IPS-11a (cell line): ENCODE data around the gene HAGHL.

Experiments
- H3K4me3 ChIP-seq: one replicate; pipeline ENCODE4 v1.5.1; 2013; ENCODE audit warnings: low read depth, low read length, control low read depth

Gene HAGHL

DNA sequence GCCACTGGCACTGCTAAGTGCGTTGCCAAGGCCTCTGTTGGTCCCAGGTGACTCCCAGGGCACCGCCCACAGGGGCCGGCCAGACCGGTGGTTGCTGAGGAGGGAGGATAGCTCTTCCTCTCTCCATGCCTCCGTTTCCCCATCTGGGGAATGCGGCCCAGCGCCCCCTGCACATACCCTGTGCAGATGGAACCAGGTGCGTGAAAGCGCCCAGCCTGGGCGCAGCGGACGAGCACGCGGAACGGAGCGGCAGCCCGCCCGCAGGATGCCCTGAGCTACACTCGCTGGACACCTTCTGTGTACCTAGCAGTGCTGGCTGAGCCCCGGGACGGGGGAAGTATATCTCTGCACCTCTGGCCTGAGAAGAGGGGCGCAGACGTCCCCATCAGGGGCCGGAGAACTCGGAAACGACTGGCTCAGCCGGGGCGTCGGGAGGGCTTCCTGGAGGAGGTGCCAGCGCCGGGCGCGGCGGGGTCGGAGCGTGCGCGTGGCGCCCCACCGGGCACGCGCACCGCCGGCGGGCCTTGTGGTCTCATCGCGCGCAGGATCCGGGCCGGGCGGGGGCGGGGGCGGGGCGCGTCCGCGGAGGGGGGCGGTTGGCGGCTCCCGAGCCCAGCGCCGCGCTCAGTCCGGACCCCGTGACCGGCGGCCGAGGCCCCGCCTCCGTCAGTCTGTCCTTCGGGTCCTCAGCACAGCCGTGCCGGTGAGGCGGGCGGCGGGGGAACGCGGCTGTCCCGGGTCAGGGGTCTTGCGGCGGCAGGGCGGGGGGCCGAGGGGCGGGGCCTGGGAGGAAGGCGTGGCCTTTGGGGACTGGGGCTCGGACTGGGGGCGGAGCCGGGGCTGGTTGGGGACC, at the start of gene HAGHL, which contains the start of gene CCDC78:
TSS of gene HAGHL (plus strand) at position 669 of the 853 bp plus-strand sequence. CDS start 404 bp downstream, outside the sequence.
TSS of gene CCDC78 (minus strand) at position 6 of the 853 bp plus-strand sequence. CDS start 76 bp downstream, outside the sequence.
- H3K4me3 ChIP-seq, result peak within 1 kb of the TSS; percentile 50

- no peak overlapping the region for H3K4me3 ChIP-seq
Measured at GRCh38 chr16:677316-678190, 49.4 kb upstream of the HAGHL start.

GRCh38 chr16:678209-678857, 48.6 kb upstream of the HAGHL start:
- H3K4me3 ChIP-seq, result no peak overlapping the region

- peak overlapping the region; percentile 24 for H3K4me3 ChIP-seq
Measured at GRCh38 chr16:678858-679813, 47.8 kb upstream of the HAGHL start.

- H3K4me3 ChIP-seq, result peak within 1 kb of the TSS; percentile 74
Measured at GRCh38 chr16:679814-680624, 46.9 kb upstream of the HAGHL start, which contains the start of gene STUB1. Gene STUB1, plus strand, starts transcription at chr16:680410. Its CDS starts 116 bp downstream, at chr16:680526.

DNA sequence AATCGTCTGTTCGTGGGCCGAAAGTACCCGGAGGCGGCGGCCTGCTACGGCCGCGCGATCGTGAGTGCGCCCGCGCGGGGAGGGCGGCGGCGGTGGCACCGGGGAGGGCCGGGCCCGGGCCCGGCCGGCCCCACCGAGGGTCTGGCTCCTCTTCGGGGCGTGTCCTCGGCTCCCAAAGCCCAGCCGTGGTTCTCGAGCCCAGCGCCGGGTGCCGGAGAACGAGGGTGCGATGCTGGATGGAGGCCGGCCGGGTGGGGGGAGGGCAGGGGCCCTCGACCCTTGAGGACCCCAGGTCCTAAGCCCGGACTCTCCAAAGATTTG, 46.3 kb upstream of the HAGHL start:
- H3K4me3 ChIP-seq, result peak overlapping the region; percentile 74

DNA sequence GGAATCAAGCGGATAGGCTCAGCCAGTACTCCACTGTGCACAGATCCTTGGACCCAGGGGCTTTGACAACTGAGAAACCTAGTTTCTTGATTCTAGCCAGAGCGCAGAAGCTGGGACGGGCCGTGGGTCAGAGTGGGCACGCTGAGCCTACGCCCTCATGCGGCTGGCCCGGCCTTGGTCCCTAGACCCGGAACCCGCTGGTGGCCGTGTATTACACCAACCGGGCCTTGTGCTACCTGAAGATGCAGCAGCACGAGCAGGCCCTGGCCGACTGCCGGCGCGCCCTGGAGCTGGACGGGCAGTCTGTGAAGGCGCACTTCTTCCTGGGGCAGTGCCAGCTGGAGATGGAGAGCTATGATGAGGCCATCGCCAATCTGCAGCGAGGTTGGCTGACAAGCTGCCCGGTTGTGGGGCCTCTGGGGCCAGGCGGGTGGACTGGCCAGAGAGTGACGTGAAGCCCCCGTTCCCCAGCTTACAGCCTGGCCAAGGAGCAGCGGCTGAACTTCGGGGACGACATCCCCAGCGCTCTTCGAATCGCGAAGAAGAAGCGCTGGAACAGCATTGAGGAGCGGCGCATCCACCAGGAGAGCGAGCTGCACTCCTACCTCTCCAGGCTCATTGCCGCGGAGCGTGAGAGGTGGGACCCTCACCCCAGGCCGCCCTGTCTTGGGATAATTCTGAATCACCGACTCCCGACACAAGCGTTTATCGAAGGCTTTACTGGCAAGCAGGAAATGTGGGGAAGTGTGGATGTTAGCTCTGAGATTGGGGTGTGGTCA, 45.8 kb upstream of the HAGHL start:
- peak overlapping the region; percentile 74 for H3K4me3 ChIP-seq

GRCh38 chr16:681746-682427, 45.0 kb upstream of the HAGHL start:
- H3K4me3 ChIP-seq, result no peak overlapping the region

- no peak overlapping the region for H3K4me3 ChIP-seq
Measured at GRCh38 chr16:682493-683395, 44.2 kb upstream of the HAGHL start.

DNA sequence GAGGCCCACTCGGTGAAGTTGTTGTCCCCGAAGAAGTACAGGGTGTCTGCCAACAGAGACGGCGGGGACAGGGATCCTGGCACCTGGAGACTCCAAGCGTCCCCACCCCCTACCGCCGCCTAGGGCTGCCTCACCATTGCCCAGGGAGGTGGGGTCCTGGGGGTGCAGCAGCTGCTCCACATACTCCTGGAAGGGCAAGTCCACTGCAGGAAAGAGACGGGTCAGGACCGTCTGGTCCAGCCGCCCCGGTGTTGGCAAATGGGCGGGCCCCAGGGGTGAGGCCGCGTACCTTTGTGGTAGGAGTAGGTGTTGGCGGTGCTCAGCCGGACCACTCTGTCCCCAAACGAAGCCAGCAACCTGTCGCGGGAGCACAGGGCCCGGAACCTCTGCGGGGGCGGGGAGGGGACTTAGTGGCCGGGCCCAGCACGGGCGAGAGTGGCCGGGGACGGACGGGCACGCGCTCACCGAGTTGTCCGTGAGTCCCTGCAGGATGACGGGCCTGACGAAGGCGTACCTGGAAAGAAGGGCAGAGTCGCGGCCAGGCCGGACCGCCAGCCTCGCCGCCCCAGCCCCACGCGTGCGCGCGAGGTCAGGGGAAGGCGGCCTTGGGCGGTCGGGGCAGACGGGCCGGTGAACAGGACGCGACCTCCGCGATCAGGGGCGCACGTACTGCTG, 43.4 kb upstream of the HAGHL start:
- peak overlapping the region; percentile 81 for H3K4me3 ChIP-seq

DNA sequence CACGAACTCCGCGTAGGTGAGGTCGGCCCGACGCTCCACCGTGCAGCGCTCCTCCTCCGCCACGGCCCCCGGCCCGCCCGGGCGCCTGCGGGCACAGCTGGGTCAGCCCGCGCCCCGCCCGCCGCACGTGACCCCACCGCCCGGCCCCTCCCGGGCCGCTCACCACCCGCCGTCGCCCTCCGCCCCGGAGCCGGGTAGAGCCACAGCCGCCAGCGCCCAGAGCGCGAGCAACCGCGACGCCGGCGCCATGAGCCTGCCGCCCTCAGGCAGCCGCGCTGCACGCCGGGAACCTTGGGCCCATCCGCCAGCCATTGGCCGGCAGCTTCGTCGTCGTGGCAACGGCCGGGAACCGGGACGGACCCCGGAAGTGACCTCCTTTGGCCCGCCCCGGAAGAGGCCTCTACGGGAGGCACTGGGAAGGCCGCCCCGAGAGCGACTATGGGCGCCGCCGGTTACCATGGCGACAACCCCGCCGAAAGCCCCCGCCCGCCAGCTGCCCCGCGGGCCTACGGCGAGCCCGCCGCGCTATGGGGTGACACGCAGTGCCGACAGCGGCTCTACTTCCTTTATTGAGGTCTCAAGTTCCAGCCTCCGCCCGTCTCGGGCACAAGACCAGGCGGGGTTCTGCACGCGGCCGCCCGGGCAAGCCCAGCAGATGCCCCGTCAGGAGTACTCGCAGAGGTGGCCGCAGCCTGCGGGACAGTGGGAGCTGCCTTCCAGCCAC, 42.7 kb upstream of the HAGHL start, which contains the start of gene JMJD8:
TSS of gene JMJD8 (minus strand) at position 264 of the 724 bp plus-strand sequence. CDS start at position 249, 15 bp downstream.
- peak within 1 kb of the TSS; percentile 81 for H3K4me3 ChIP-seq

GRCh38 chr16:684961-685696, 41.8 kb upstream of the HAGHL start:
- no peak overlapping the region for H3K4me3 ChIP-seq

- H3K4me3 ChIP-seq, result no peak overlapping the region
Measured at GRCh38 chr16:685967-686366, 40.9 kb upstream of the HAGHL start.

DNA sequence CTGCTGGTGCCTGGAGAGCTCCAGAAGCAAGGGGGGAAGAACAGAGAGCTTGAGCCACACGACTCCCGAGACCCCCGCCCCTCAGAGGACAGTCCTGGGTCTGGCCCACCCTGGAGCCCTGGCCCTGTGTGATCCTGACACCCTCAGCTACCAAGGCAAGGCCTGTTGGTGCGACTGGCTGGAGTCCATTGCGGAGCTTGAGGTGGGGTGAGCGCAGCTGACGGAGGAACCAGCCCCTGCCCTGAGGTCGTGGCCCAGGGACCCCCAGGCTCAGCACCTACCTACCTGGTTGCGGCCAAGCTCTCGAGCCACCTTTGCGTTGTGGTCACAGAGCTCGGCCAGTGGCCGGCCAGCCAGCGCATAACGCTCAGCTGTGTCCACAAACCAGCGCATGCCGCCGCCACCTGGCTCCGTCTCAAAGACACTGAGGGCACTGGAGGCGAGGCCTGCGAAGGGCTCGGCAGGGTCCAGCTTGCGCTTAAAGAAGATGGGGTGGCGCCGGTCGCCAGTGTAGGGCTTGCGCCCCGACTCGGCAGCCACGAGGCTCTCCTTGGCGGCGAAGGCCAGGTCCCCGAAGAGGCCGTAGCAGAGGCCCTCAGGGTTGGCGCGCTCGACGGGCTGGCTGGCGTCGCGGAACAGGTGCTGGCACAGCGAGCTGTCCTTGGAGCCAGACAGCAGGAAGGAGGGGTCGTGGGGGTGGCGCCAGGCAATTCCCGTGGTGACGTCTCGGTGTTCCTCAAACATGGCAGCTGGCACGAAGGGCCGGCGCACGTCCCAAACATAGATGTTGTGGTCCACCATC, 40.2 kb upstream of the HAGHL start:
- no peak overlapping the region for H3K4me3 ChIP-seq
